CD4-positive, alpha-beta T cell treated with Interleukin-4 for 1 hour (primary cell): ENCODE results near the gene TBXA2R.
A peak's percentile ranks its signal among the peaks of the same experiment; 100 is the strongest.
"Not testable (repeated sequence)": the region's sequence is repeated elsewhere in the genome, so short reads cannot be mapped to it uniquely, and the experiment has no call there.

Experiments used
- DNase-seq, 2 donors: peaks; one replicate each; pipeline ENCODE4 v3.0.0-alpha.2; 2020 to 2022

Gene TBXA2R

GRCh38 chr19:3604227-3604986 lies 2.3 kb downstream of the TBXA2R start:
- no peak for DNase-seq

GRCh38 chr19:3603121-3603811 lies 3.4 kb downstream of the TBXA2R start:
- DNase-seq, result no peak

- no peak for DNase-seq
These were observed 5.7 kb downstream of the TBXA2R start for GRCh38 chr19:3601021-3601420.

GRCh38 chr19:3599776-3600187 lies 6.9 kb downstream of the TBXA2R start:
- no peak for DNase-seq

GRCh38 chr19:3595521-3596061 lies 11.1 kb downstream of the TBXA2R start:
- DNase-seq, result no peak

GRCh38 chr19:3593156-3593555 lies 13.5 kb downstream of the TBXA2R start:
- DNase-seq, result no peak

GRCh38 chr19:3591876-3592613 lies 14.6 kb downstream of the TBXA2R start:
- no peak for DNase-seq

GRCh38 chr19:3590991-3591659 lies 15.6 kb downstream of the TBXA2R start:
- DNase-seq, result no peak

- no peak for DNase-seq
These were observed 16.7 kb downstream of the TBXA2R start for GRCh38 chr19:3589949-3590348.

GRCh38 chr19:3589439-3589838 lies 17.2 kb downstream of the TBXA2R start:
- DNase-seq, result no peak

- DNase-seq, result no peak
These were observed 19.8 kb downstream of the TBXA2R start for GRCh38 chr19:3586707-3587346.

GRCh38 chr19:3586127-3586626 lies 20.5 kb downstream of the TBXA2R start:
- DNase-seq, result peak; percentile 32 to 34

GRCh38 chr19:3585301-3586126 lies 21.2 kb downstream of the TBXA2R start, which contains the start of gene GIPC3:
TSS of gene GIPC3 (plus strand) at chr19:3585478. CDS start at chr19:3585598, 120 bp downstream.
- no peak for DNase-seq

GRCh38 chr19:3584036-3584802 lies 22.5 kb downstream of the TBXA2R start:
- not testable (repeated sequence) for DNase-seq

GRCh38 chr19:3581792-3582191 lies 24.9 kb downstream of the TBXA2R start:
- DNase-seq, result not testable (repeated sequence)

- no peak for DNase-seq
These were observed 26.3 kb downstream of the TBXA2R start for GRCh38 chr19:3580156-3580934.

GRCh38 chr19:3578390-3578789 lies 28.3 kb downstream of the TBXA2R start:
- no peak for DNase-seq

GRCh38 chr19:3577723-3578344 lies 28.8 kb downstream of the TBXA2R start:
- DNase-seq, result no peak
